ENCODE results near the gene TAS1R1. TPM values are rescaled to one million over a fixed set of nuclear protein-coding genes. Genes with fewer than 3 reads are reported as not detected.

TAS1R1 gene
- total and polyA plus RNA-seq, 12 donors = not detected

DNA sequence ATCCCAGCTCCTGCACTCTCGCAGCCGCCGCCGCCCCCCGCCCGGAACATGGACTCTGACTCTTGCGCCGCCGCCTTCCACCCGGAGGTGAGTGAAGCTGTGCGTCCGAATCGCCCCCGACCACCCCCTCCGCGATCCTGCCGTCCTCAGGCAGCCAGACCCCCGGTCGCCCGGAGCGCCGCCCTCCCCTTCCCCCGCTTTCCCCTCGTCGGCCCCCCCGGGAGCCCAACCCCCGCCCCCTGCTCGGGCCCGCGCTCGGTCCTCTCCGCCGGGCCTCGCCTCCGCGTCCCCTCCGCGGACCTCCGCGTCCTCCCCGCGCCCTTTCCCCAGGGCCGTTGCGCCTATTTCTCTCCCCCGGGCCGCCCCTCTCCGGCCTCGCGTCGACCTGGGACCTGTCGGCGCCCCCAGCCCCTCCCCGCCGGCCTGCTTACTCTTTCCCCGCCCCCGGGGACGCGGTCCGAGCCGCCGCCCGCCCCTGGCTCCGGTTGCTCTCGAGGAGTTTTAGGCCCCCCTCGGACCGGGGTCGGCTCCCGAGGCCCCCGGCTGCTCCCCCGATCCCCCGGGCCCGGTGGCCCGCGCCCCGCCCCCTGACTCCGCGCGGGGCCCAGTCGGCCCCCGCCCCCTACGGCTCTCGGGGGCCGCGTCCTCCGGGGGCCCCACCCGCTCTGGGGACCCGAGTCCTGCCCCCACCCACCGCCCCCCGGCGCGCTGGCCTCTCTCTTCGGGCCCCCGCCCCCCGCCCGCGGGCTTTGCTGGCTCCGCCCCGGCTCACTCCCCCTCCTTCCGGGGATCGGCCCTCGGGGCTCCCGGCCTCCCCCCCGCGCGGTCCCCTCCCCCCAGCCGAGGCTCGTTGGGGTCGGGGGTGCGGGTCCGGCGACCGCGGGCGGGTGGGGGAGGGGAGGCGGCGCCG is 59.2 kb downstream of the TAS1R1 start:
- DNase-seq (peak; percentile 61 to 65), ATAC-seq (peak in 3 of 8 donors; percentile 2 to 29 (median 4))
- Histone ChIP-seq H3K27me3 (peaks cover 0 to 7% (median 0%) of the 10 kb centered on the region in 7 donors), H3K27ac (peak overlapping the region; percentile 77 to 99 (median 96)), H3K4me3 (peak overlapping the region; percentile 59 to 100 (median 98)), H3K4me1 (peaks cover 2 to 52% (median 22%) of the 10 kb centered on the region in 9 donors), H3K9me3 (no peaks in the 10 kb centered on the region), H3K36me3 (peaks cover 0 to 27% (median 0%) of the 10 kb centered on the region in 9 donors)
- TF ChIP-seq CTCF (IDR thresholded peaks at IDR 0.05) = no peak
- WGBS, 2 donors = 2% methylated on average over 83 to 117 of the region's 117 CpGs
- intact Hi-C loops (cut with DNase I) = loop anchor here in 1 of 10 donors (10.0 kb wide), 1 partner anchor 171 kb away; the partner anchor contains the start of gene CAMTA1

GRCh38 chr1:6614929-6615785 is 60.0 kb downstream of the TAS1R1 start:
- peak overlapping the region; percentile 59 to 100 (median 98) for H3K4me3 ChIP-seq
- WGBS, 2 donors = 2% methylated on average over 55 to 82 of the region's 82 CpGs
- peak overlapping the region; percentile 59 to 99 (median 96) for H3K27ac ChIP-seq
- peaks cover 2 to 43% (median 22%) of the 10 kb centered on the region in 9 donors for H3K4me1 ChIP-seq
- peaks cover 0 to 36% (median 0%) of the 10 kb centered on the region in 9 donors for H3K36me3 ChIP-seq
- DNase-seq = peak in 1 of 2 donors; percentile 29
- H3K27me3 ChIP-seq = peaks cover 0 to 7% (median 0%) of the 10 kb centered on the region in 7 donors
- intact Hi-C loops (cut with DNase I) = loop anchor here in 1 of 10 donors (10.0 kb wide), 1 partner anchor 170 kb away; the partner anchor contains the start of gene CAMTA1
- ATAC-seq = no peak
- no peak for TF ChIP-seq CTCF (IDR thresholded peaks at IDR 0.05)
- no peaks in the 10 kb centered on the region for H3K9me3 ChIP-seq

DNA sequence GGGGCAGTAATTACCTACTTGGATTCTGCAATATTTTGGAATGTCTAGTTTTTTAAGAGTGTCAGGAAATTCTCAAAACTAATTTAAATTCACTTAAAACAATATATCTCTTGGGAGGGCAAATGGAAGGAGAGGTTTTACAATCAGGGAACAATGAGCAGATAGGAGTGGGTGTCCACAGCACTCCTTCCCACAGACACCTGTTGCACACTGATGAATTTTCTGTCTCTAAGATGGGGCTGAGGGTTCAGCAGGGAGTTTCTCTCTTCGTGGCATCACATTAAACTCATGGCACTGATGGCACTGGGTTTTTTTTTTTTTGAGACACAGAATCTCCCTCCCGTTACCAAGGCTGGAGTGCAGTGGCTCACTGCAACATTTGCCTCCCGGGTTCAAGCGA is 63.9 kb downstream of the TAS1R1 start:
- 93 to 94% methylated on average over 4 of the region's 4 CpGs for WGBS, 2 donors
- intact Hi-C loops (cut with DNase I) = loop anchor here in 1 of 10 donors (10.0 kb wide), 1 partner anchor 166 kb away; the partner anchor contains the start of gene CAMTA1
- peaks cover 0 to 74% (median 20%) of the 10 kb centered on the region in 9 donors for H3K36me3 ChIP-seq

More for the DNA sequence above, 63.9 kb downstream of the TAS1R1 start:
- DNase-seq = no peak
- Histone ChIP-seq H3K9me3 (no peaks in the 10 kb centered on the region), H3K27me3 (peaks cover 0 to 7% (median 0%) of the 10 kb centered on the region in 7 donors), H3K4me1 (peaks cover 0 to 20% (median 7%) of the 10 kb centered on the region in 9 donors), H3K4me3 (no peak overlapping the region), H3K27ac (no peak overlapping the region)
- ATAC-seq = no peak
- no peak for TF ChIP-seq CTCF (IDR thresholded peaks at IDR 0.05)
